GM23248 (cell line): ENCODE measurements around the gene SMC6. TPM values are rescaled to one million over a fixed set of nuclear protein-coding genes. Genes with fewer than 3 reads are reported as not detected.

Source experiments
- DNase-seq: peaks from one replicate; pipeline ENCODE4 v3.0.0-alpha.2; 2015
- H2AFZ ChIP-seq: fragments of 200-600 bp; sonication (generic); 2 replicates; pipeline ENCODE4 v1.6.1; 2016; ENCODE audit warnings: antibody characterized with exemption
- H3F3A ChIP-seq: fragments of 200-600 bp; sonication (generic); 2 replicates; pipeline ENCODE4 v1.6.1; 2016; ENCODE audit warnings: mild to moderate bottlenecking, antibody characterized with exemption, mixed run types; ENCODE audit not compliant: insufficient read depth
- H3K27ac ChIP-seq: fragments of 200-600 bp; sonication (generic); 2 replicates; pipeline ENCODE4 v1.5.1; 2016; ENCODE audit warnings: mild to moderate bottlenecking
- H3K27me3 ChIP-seq: fragments of 200-600 bp; sonication (generic); replicated peaks from 2 replicates; pipeline ENCODE4 v1.6.1; 2016; ENCODE audit warnings: mild to moderate bottlenecking; ENCODE audit not compliant: insufficient read depth
- H3K36me3 ChIP-seq: fragments of 200-600 bp; sonication (generic); 2 replicates; pipeline ENCODE4 v1.6.1; 2016; ENCODE audit warnings: low read depth, mild to moderate bottlenecking
- H3K4me1 ChIP-seq: fragments of 200-600 bp; sonication (generic); 2 replicates; pipeline ENCODE4 v1.6.1; 2016; ENCODE audit warnings: mild to moderate bottlenecking; ENCODE audit not compliant: insufficient read depth
- H3K4me2 ChIP-seq: fragments of 200-600 bp; sonication (generic); one replicate; pipeline ENCODE4 v1.6.1; 2016; ENCODE audit warnings: mild to moderate bottlenecking; ENCODE audit not compliant: unreplicated experiment
- H3K4me3 ChIP-seq: fragments of 200-600 bp; sonication (generic); 2 replicates; pipeline ENCODE4 v1.5.1; 2016; ENCODE audit warnings: mild to moderate bottlenecking
- H3K79me2 ChIP-seq: fragments of 200-600 bp; sonication (generic); 2 replicates; pipeline ENCODE4 v1.6.1; 2016; ENCODE audit warnings: mild to moderate bottlenecking; ENCODE audit not compliant: insufficient read depth
- H3K9ac ChIP-seq: fragments of 200-600 bp; sonication (generic); 2 replicates; pipeline ENCODE4 v1.6.1; 2016; ENCODE audit warnings: mild to moderate bottlenecking
- H3K9me2 ChIP-seq: fragments of 200-600 bp; sonication (generic); 2 replicates; pipeline ENCODE4 v1.6.1; 2016; ENCODE audit warnings: mixed run types, mild to moderate bottlenecking, moderate library complexity; ENCODE audit not compliant: insufficient read depth
- H3K9me3 ChIP-seq: fragments of 200-600 bp; sonication (generic); one replicate; pipeline ENCODE4 v1.6.1; 2017; ENCODE audit warnings: low read depth
- H4K20me1 ChIP-seq: fragments of 200-600 bp; sonication (generic); 2 replicates; pipeline ENCODE4 v1.6.0; 2016; ENCODE audit not compliant: insufficient read depth
- EZH2 ChIP-seq: fragments of 200-600 bp; sonication (generic); IDR thresholded peaks from 2 replicates; pipeline ENCODE4 v1.6.1; 2018; ENCODE audit warnings: antibody characterized with exemption, mild to moderate bottlenecking; ENCODE audit not compliant: insufficient read depth, poor library complexity, severe bottlenecking
- EZH2phosphoT487 ChIP-seq: fragments of 200-600 bp; sonication (generic); IDR thresholded peaks from 2 replicates; pipeline ENCODE4 v1.6.1; 2018; ENCODE audit warnings: antibody characterized with exemption, moderate library complexity, mild to moderate bottlenecking, low read depth; ENCODE audit not compliant: insufficient read depth
- WGBS, 2 experiments: methylation state at CpG; one replicate each; pipeline ENCODE4 v1.1.6; 2015 to 2017; ENCODE audit warnings: low lambda C conversion rate in 2 of 2, low coverage in 1 of 2; ENCODE audit errors: missing lambda C conversion rate in 2 of 2; 5-methylcytosine and 5-hydroxymethylcytosine counted together
- in situ Hi-C: fragments of 300-500 bp; cut with MboI; formaldehyde crosslinking; loops from 2 replicates; pipeline ENCODE4 v1.15.0; 2020
- polyA plus RNA-seq: library from polyadenylated mRNA; unstranded; fragments of >200 nt; fragmentation: Nextera tagmentation; extraction: Ambion mirVana; gene quantifications from 2 replicates; pipeline ENCODE4 v1.2.1, GENCODE V29; 2016
- total RNA-seq: library from RNA; depleted of rRNA; stranded (reverse); fragments of >200 nt; shearing (Covaris generic); gene quantifications from 2 replicates; pipeline ENCODE4 v1.2.3, GENCODE V29; 2014

The SMC6 gene
- total and polyA plus RNA-seq, 2 experiments from 2014 or later = 20.9 to 22.0 TPM

DNA sequence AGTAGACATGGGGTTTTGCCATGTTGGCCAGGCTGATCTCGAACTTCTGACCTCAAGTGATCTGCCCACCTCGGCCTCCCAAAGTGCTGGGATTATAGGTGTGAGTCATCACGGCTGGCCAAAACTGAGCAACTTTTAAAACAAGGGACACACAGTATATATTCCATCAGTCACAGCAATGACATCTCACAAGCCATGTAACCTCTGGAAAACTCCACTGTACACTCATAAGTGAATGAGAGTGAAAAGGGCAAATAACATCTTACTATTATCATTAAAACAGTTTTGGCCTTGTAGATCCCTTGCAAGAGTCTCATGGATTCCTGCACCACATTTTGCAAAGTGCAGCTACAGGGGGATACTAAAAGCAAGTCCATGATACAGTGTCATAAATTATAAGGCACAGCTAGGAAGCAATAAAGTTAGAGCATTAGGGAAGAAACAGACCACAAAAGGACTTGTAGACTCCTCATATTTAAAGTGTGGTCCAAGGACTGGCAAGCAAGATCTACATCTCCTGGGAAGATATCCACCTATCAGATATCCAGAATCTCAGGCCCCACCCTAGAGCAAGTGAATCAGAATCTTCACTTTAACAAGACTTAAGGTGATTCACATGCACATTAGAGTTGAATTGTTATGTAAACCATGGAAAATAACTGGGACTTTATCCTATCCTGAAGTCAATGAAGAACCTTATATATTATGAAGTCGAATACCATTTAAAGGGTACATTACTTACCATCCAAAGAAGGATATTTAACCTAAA is 5.7 kb downstream of the SMC6 start:
- no peak overlapping the region for H3K27ac ChIP-seq
- H3K27me3 ChIP-seq = no peaks in the 10 kb centered on the region
- in situ Hi-C loops = no loop called here
- H3K4me3 ChIP-seq = no peak overlapping the region
- H3K79me2 ChIP-seq = peaks cover 96% of the 10 kb centered on the region
- no peaks in the 10 kb centered on the region for H3K9me2 ChIP-seq
- no peak overlapping the region for H3K4me2 ChIP-seq
- TF ChIP-seq EZH2 (no peak), EZH2phosphoT487 (no peak)
- peak; percentile 62 for DNase-seq
- H2AFZ ChIP-seq = no peak overlapping the region
- no peaks in the 10 kb centered on the region for H3K9me3 ChIP-seq
- no peaks in the 10 kb centered on the region for H4K20me1 ChIP-seq
- H3K4me1 ChIP-seq = peaks cover 12% of the 10 kb centered on the region; the same call in 1 of the 2 replicates
- peaks cover 16% of the 10 kb centered on the region for H3K36me3 ChIP-seq
- H3K9ac ChIP-seq = no peak overlapping the region
- WGBS, 2 experiments = 80 to 81% methylated on average over 4 of the region's 4 CpGs
- H3F3A ChIP-seq = no peaks in the 10 kb centered on the region

DNA sequence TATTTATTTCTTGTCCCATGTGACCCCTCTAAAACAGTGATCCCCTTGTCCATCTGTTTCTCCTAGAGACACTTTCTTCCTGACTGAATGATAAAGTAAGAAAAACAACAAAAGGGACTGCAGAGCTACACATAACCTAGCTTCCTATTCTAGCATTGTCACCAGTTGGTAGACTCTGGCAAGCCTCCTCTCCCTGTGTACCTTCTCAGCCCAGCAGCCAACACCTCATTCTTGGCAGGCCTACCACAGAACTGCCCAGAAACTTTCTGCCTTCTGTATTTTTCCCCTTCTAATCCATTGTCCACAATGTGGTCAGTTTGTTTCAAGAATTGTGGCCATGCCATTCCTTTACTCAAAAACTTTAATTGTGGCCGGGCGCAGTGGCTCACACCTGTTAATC is 13.4 kb downstream of the SMC6 start:
- no peak overlapping the region for H3K27ac ChIP-seq
- no peaks in the 10 kb centered on the region for H4K20me1 ChIP-seq
- WGBS, 2 experiments = 97 to 100% methylated on average over 2 of the region's 2 CpGs
- no peaks in the 10 kb centered on the region for H3K9me3 ChIP-seq
- no peak for TF ChIP-seq EZH2phosphoT487
- no peak for TF ChIP-seq EZH2
- H3K4me3 ChIP-seq = no peak overlapping the region
- peaks cover 31% of the 10 kb centered on the region for H3K36me3 ChIP-seq
- peaks cover 21% of the 10 kb centered on the region for H3K4me1 ChIP-seq
- H3K79me2 ChIP-seq = peaks cover 60% of the 10 kb centered on the region
- DNase-seq = no peak
- H3K27me3 ChIP-seq = no peaks in the 10 kb centered on the region
- no peak overlapping the region for H3K9ac ChIP-seq
- H2AFZ ChIP-seq = no peak overlapping the region
- no peak overlapping the region for H3K4me2 ChIP-seq
- in situ Hi-C loops = no loop called here
- H3K9me2 ChIP-seq = no peaks in the 10 kb centered on the region
- H3F3A ChIP-seq = peaks cover 22% of the 10 kb centered on the region

DNA sequence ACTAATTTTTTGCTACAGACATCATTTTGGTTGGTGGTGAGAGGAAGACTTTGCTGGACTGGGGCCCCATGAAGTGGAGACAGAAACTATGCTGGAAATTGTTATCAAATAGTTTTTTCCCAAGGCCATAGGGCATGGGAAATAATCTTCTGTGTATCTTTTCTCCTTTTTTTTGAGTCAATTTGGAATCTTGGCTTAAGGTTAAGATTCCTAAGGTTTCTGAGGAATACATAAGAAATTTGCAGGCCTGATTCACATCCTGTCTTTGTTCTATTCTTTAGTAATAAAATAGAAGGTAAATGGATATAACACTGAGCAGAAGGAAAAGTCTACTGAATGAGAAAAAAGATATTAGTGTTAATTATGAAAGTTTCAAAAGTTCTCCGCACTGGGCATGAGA is 16.6 kb downstream of the SMC6 start:
- peak overlapping the region; percentile 71 for H3K27ac ChIP-seq
- H3K9me3 ChIP-seq = no peaks in the 10 kb centered on the region
- H3K27me3 ChIP-seq = no peaks in the 10 kb centered on the region
- TF ChIP-seq EZH2 (no peak), EZH2phosphoT487 (no peak)
- no peak overlapping the region for H2AFZ ChIP-seq
- no peaks in the 10 kb centered on the region for H3K9me2 ChIP-seq
- H4K20me1 ChIP-seq = no peaks in the 10 kb centered on the region
- in situ Hi-C loops = no loop called here
- peaks cover 22% of the 10 kb centered on the region for H3F3A ChIP-seq
- 88 to 95% methylated on average over 1 of the region's 1 CpG for WGBS, 2 experiments
- H3K4me2 ChIP-seq = peak overlapping the region; percentile 31
- H3K9ac ChIP-seq = peak overlapping the region; percentile 17; the same call in 1 of the 2 replicates
- H3K4me3 ChIP-seq = no peak overlapping the region
- peaks cover 33% of the 10 kb centered on the region for H3K79me2 ChIP-seq
- peak; percentile 73 for DNase-seq
- H3K36me3 ChIP-seq = peaks cover 32% of the 10 kb centered on the region
- H3K4me1 ChIP-seq = peaks cover 21% of the 10 kb centered on the region

DNA sequence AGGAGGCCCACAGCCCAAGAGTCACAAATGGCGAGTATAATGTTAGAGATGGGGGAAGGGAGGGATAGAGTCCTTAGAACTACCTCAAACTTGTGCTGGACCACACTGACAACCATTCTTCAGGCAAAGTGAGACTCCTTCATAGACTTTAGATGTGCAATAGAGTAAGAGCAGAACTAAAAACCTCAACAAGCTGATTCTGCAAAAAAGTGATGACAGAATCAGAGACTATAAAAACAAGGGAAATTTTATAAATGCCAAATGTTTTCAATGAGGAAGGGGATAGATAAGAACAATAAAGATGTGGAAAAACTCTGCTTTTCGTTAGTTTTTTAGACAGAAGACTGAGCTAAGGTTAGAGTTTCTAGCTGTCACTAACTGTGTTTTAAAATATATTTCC is 17.7 kb downstream of the SMC6 start:
- no peaks in the 10 kb centered on the region for H3K27me3 ChIP-seq
- no peak overlapping the region for H2AFZ ChIP-seq
- no peak overlapping the region for H3K9ac ChIP-seq
- H3K79me2 ChIP-seq = peaks cover 24% of the 10 kb centered on the region
- peaks cover 41% of the 10 kb centered on the region for H3K36me3 ChIP-seq
- no peak for DNase-seq
- H3K9me2 ChIP-seq = no peaks in the 10 kb centered on the region
- no peaks in the 10 kb centered on the region for H3K9me3 ChIP-seq
- peaks cover 22% of the 10 kb centered on the region for H3F3A ChIP-seq
- no peak overlapping the region for H3K27ac ChIP-seq
- WGBS, 2 experiments = 98 to 100% methylated on average over 2 of the region's 2 CpGs
- H4K20me1 ChIP-seq = no peaks in the 10 kb centered on the region
- in situ Hi-C loops = no loop called here
- TF ChIP-seq EZH2phosphoT487 = no peak
- no peak for TF ChIP-seq EZH2
- no peak overlapping the region for H3K4me2 ChIP-seq
- no peak overlapping the region for H3K4me3 ChIP-seq
- H3K4me1 ChIP-seq = peaks cover 21% of the 10 kb centered on the region
